Activated CD4-positive, alpha-beta memory T cell treated with anti-CD3 and anti-CD28 coated beads, Interleukin-2, amount 10 ng/mL, durations not matched to agents 7 days and 5 days (primary cell): Measurements from ENCODE around the gene CXCL3. TPM values are rescaled to one million over a fixed set of nuclear protein-coding genes. Genes with fewer than 3 reads are reported as not detected.

Experiments used
- CTCF ChIA-PET: fragments of 350-600 bp; sonication (Branson Sonifier 250); formaldehyde crosslinking; loops from one replicate; lab custom pipeline; 2021; ENCODE audit warnings: antibody characterized with exemption, inconsistent platforms; lab: Charles Lee
- POLR2A ChIA-PET: fragments of 350-600 bp; sonication (Branson Sonifier 250); formaldehyde crosslinking; loops from one replicate; lab custom pipeline; 2021; ENCODE audit warnings: antibody characterized with exemption; lab: Charles Lee
- DNase-seq: peaks from one replicate; pipeline ENCODE4 v3.0.0-alpha.2; 2020
- H3K27ac Mint-ChIP-seq: one replicate; pipeline ENCODE4 v1.8.0; 2021; ENCODE audit warnings: mild to moderate bottlenecking, mixed read lengths
- H3K27me3 Mint-ChIP-seq: one replicate; pipeline ENCODE4 v1.8.0; 2021; ENCODE audit warnings: mixed read lengths
- H3K36me3 Mint-ChIP-seq: one replicate; pipeline ENCODE4 v1.8.0; 2021; ENCODE audit warnings: low read depth, mixed read lengths
- H3K4me1 Mint-ChIP-seq: one replicate; pipeline ENCODE4 v1.8.0; 2021; ENCODE audit warnings: mixed read lengths
- H3K4me3 Mint-ChIP-seq: one replicate; pipeline ENCODE4 v1.8.0; 2021; ENCODE audit warnings: mild to moderate bottlenecking, mixed read lengths
- H3K9me3 Mint-ChIP-seq: one replicate; pipeline ENCODE4 v1.8.0; 2021; ENCODE audit warnings: mixed read lengths
- total RNA-seq, 2 experiments: library from RNA; stranded (reverse); gene quantifications; one replicate each; pipeline ENCODE4 v1.2.3, GENCODE V29; 2021

CXCL3 gene
- total RNA-seq, 2 experiments from 2014 or later: not detected

GRCh38 chr4:74044677-74045076 is 6.2 kb upstream of the CXCL3 start:
- no peaks in the 10 kb centered on the region for H3K4me1 Mint-ChIP-seq

GRCh38 chr4:74042681-74043080 is 4.2 kb upstream of the CXCL3 start:
- Mint-ChIP-seq H3K27ac (no peak overlapping the region), H3K4me1 (peaks cover 5% of the 10 kb centered on the region), H3K27me3 (peaks cover 24% of the 10 kb centered on the region), H3K4me3 (no peak overlapping the region), H3K9me3 (no peaks in the 10 kb centered on the region), H3K36me3 (peaks cover 2% of the 10 kb centered on the region)
- no peak for DNase-seq
- ChIA-PET CTCF (no interaction called here), POLR2A (no interaction called here)

More at GRCh38 chr4:74044677-74045076, 6.2 kb upstream of the CXCL3 start:
- H3K27ac Mint-ChIP-seq: no peak overlapping the region
- POLR2A ChIA-PET: no interaction called here
- no peaks in the 10 kb centered on the region for H3K9me3 Mint-ChIP-seq
- DNase-seq: no peak
- H3K4me3 Mint-ChIP-seq: no peak overlapping the region
- H3K36me3 Mint-ChIP-seq: no peaks in the 10 kb centered on the region
- peaks cover 10% of the 10 kb centered on the region for H3K27me3 Mint-ChIP-seq
- CTCF ChIA-PET: interaction anchor here (0.6 kb wide), 1 partner anchor 30 kb away, joined by 4 read pairs; no protein-coding TSS in a partner anchor

GRCh38 chr4:74041418-74041817 is 2.9 kb upstream of the CXCL3 start:
- Mint-ChIP-seq H3K4me1 (peaks cover 5% of the 10 kb centered on the region), H3K27ac (no peak overlapping the region)
- CTCF ChIA-PET: no interaction called here

GRCh38 chr4:74039315-74039763 is 850 bp upstream of the CXCL3 start:
- ChIA-PET CTCF (no interaction called here), POLR2A (no interaction called here)
- H3K4me3 Mint-ChIP-seq: peak overlapping the region; percentile 47
- H3K4me1 Mint-ChIP-seq: peaks cover 5% of the 10 kb centered on the region
- no peaks in the 10 kb centered on the region for H3K9me3 Mint-ChIP-seq
- peaks cover 40% of the 10 kb centered on the region for H3K27me3 Mint-ChIP-seq
- no peak for DNase-seq
- H3K36me3 Mint-ChIP-seq: peaks cover 4% of the 10 kb centered on the region
- no peak overlapping the region for H3K27ac Mint-ChIP-seq

More at GRCh38 chr4:74041418-74041817, 2.9 kb upstream of the CXCL3 start:
- POLR2A ChIA-PET: no interaction called here
- H3K36me3 Mint-ChIP-seq: peaks cover 4% of the 10 kb centered on the region
- DNase-seq: no peak
- H3K4me3 Mint-ChIP-seq: no peak overlapping the region
- H3K9me3 Mint-ChIP-seq: no peaks in the 10 kb centered on the region
- peaks cover 31% of the 10 kb centered on the region for H3K27me3 Mint-ChIP-seq

- Mint-ChIP-seq H3K27me3 (peaks cover 40% of the 10 kb centered on the region), H3K27ac (no peak overlapping the region), H3K9me3 (no peaks in the 10 kb centered on the region), H3K36me3 (peaks cover 4% of the 10 kb centered on the region), H3K4me1 (peaks cover 5% of the 10 kb centered on the region), H3K4me3 (peak overlapping the region; percentile 36)
- POLR2A ChIA-PET: no interaction called here
- no peak for DNase-seq
- CTCF ChIA-PET: no interaction called here
Measured at GRCh38 chr4:74038086-74038424, 434 bp downstream of the CXCL3 start.

- peaks cover 40% of the 10 kb centered on the region for H3K27me3 Mint-ChIP-seq
- no peak overlapping the region for H3K27ac Mint-ChIP-seq
- no peaks in the 10 kb centered on the region for H3K9me3 Mint-ChIP-seq
- DNase-seq: no peak
- H3K4me3 Mint-ChIP-seq: peak overlapping the region; percentile 22
- POLR2A ChIA-PET: no interaction called here
- peaks cover 5% of the 10 kb centered on the region for H3K4me1 Mint-ChIP-seq
- H3K36me3 Mint-ChIP-seq: peaks cover 4% of the 10 kb centered on the region
- CTCF ChIA-PET: no interaction called here
Measured at GRCh38 chr4:74037076-74037955, 1.2 kb downstream of the CXCL3 start.

GRCh38 chr4:74033739-74034138 is 4.8 kb downstream of the CXCL3 start:
- H3K4me3 Mint-ChIP-seq: no peak overlapping the region
- DNase-seq: no peak
- H3K27me3 Mint-ChIP-seq: peaks cover 21% of the 10 kb centered on the region
- H3K36me3 Mint-ChIP-seq: peaks cover 4% of the 10 kb centered on the region
- CTCF ChIA-PET: no interaction called here
- no peaks in the 10 kb centered on the region for H3K9me3 Mint-ChIP-seq
- peaks cover 2% of the 10 kb centered on the region for H3K4me1 Mint-ChIP-seq
- POLR2A ChIA-PET: no interaction called here
- no peak overlapping the region for H3K27ac Mint-ChIP-seq

- ChIA-PET CTCF (no interaction called here), POLR2A (no interaction called here)
- no peak for DNase-seq
- Mint-ChIP-seq H3K4me1 (no peaks in the 10 kb centered on the region), H3K36me3 (no peaks in the 10 kb centered on the region), H3K27me3 (peaks cover 10% of the 10 kb centered on the region), H3K9me3 (no peaks in the 10 kb centered on the region), H3K27ac (no peak overlapping the region), H3K4me3 (no peak overlapping the region)
Measured at GRCh38 chr4:74032064-74032463, 6.4 kb downstream of the CXCL3 start.

GRCh38 chr4:74031576-74031975 is 6.9 kb downstream of the CXCL3 start:
- ChIA-PET CTCF (no interaction called here), POLR2A (no interaction called here)
- H3K4me3 Mint-ChIP-seq: no peak overlapping the region
- H3K4me1 Mint-ChIP-seq: no peaks in the 10 kb centered on the region
- H3K9me3 Mint-ChIP-seq: no peaks in the 10 kb centered on the region
- no peak overlapping the region for H3K27ac Mint-ChIP-seq
- peaks cover 9% of the 10 kb centered on the region for H3K27me3 Mint-ChIP-seq
- no peak for DNase-seq
- no peaks in the 10 kb centered on the region for H3K36me3 Mint-ChIP-seq

GRCh38 chr4:74030285-74030684 is 8.2 kb downstream of the CXCL3 start:
- Mint-ChIP-seq H3K9me3 (no peaks in the 10 kb centered on the region), H3K4me3 (no peak overlapping the region), H3K36me3 (no peaks in the 10 kb centered on the region), H3K27ac (no peak overlapping the region), H3K27me3 (peaks cover 2% of the 10 kb centered on the region), H3K4me1 (no peaks in the 10 kb centered on the region)
- ChIA-PET POLR2A (no interaction called here), CTCF (no interaction called here)
- DNase-seq: no peak

GRCh38 chr4:74028504-74028903 is 10.0 kb downstream of the CXCL3 start:
- H3K9me3 Mint-ChIP-seq: no peaks in the 10 kb centered on the region
- H3K27me3 Mint-ChIP-seq: no peaks in the 10 kb centered on the region
- H3K27ac Mint-ChIP-seq: no peak overlapping the region
- H3K4me3 Mint-ChIP-seq: no peak overlapping the region
- no peaks in the 10 kb centered on the region for H3K36me3 Mint-ChIP-seq
- no peak for DNase-seq
- CTCF ChIA-PET: no interaction called here
- no peaks in the 10 kb centered on the region for H3K4me1 Mint-ChIP-seq
- POLR2A ChIA-PET: no interaction called here

- H3K4me3 Mint-ChIP-seq: no peak overlapping the region
- POLR2A ChIA-PET: no interaction called here
- H3K36me3 Mint-ChIP-seq: no peaks in the 10 kb centered on the region
- H3K4me1 Mint-ChIP-seq: peaks cover 2% of the 10 kb centered on the region
- H3K9me3 Mint-ChIP-seq: no peaks in the 10 kb centered on the region
- peaks cover 3% of the 10 kb centered on the region for H3K27me3 Mint-ChIP-seq
- CTCF ChIA-PET: no interaction called here
- H3K27ac Mint-ChIP-seq: no peak overlapping the region
- no peak for DNase-seq
Measured at GRCh38 chr4:74023709-74024108, 14.8 kb downstream of the CXCL3 start.

GRCh38 chr4:74021601-74022000 is 16.9 kb downstream of the CXCL3 start:
- Mint-ChIP-seq H3K27me3 (peaks cover 3% of the 10 kb centered on the region), H3K27ac (no peak overlapping the region), H3K4me3 (no peak overlapping the region), H3K4me1 (peaks cover 7% of the 10 kb centered on the region), H3K36me3 (no peaks in the 10 kb centered on the region), H3K9me3 (no peaks in the 10 kb centered on the region)
- no peak for DNase-seq
- CTCF ChIA-PET: no interaction called here
- POLR2A ChIA-PET: no interaction called here

GRCh38 chr4:74018771-74019170 is 19.7 kb downstream of the CXCL3 start:
- ChIA-PET CTCF (no interaction called here), POLR2A (no interaction called here)
- H3K27ac Mint-ChIP-seq: no peak overlapping the region
- H3K36me3 Mint-ChIP-seq: peaks cover 2% of the 10 kb centered on the region
- H3K4me3 Mint-ChIP-seq: no peak overlapping the region
- H3K9me3 Mint-ChIP-seq: no peaks in the 10 kb centered on the region
- H3K4me1 Mint-ChIP-seq: peaks cover 23% of the 10 kb centered on the region
- H3K27me3 Mint-ChIP-seq: peaks cover 3% of the 10 kb centered on the region
- DNase-seq: no peak
